C4-2B (cell line): Measurements from ENCODE around the gene RSRC1.

ENCODE experiments used
- H3K27ac ChIP-seq: fragments of 450-650 bp; 2 replicates; pipeline ENCODE4 v1.5.1; 2017
- CTCF ChIP-seq: fragments of 450-650 bp; conservative IDR thresholded peaks from 2 replicates; pipeline ENCODE4 v1.5.1; 2017; ENCODE audit warnings: mild to moderate bottlenecking
- ZFX ChIP-seq: fragments of 450-650 bp; IDR thresholded peaks from 2 replicates; pipeline ENCODE4 v1.6.1; 2017

The RSRC1 gene

GRCh38 chr3:158086361-158086760, 23.5 kb upstream of the RSRC1 start:
- no peak for TF ChIP-seq ZFX
- TF ChIP-seq CTCF: no peak

GRCh38 chr3:158086776-158087175, 23.1 kb upstream of the RSRC1 start:
- no peak for TF ChIP-seq ZFX
- no peak for TF ChIP-seq CTCF
- no peak overlapping the region for H3K27ac ChIP-seq

More at GRCh38 chr3:158086361-158086760, 23.5 kb upstream of the RSRC1 start:
- H3K27ac ChIP-seq: no peak overlapping the region

GRCh38 chr3:158091531-158091930, 18.4 kb upstream of the RSRC1 start:
- H3K27ac ChIP-seq: no peak overlapping the region
- TF ChIP-seq ZFX (no peak), CTCF (peak; percentile 70)

- H3K27ac ChIP-seq: no peak overlapping the region
- no peak for TF ChIP-seq ZFX
- TF ChIP-seq CTCF: no peak
These were observed 16.4 kb upstream of the RSRC1 start for GRCh38 chr3:158093526-158093925.

- no peak for TF ChIP-seq ZFX
- no peak for TF ChIP-seq CTCF
- no peak overlapping the region for H3K27ac ChIP-seq
These were observed 15.4 kb upstream of the RSRC1 start for GRCh38 chr3:158094235-158095110.

GRCh38 chr3:158095111-158095813, 14.6 kb upstream of the RSRC1 start:
- no peak overlapping the region for H3K27ac ChIP-seq
- no peak for TF ChIP-seq ZFX
- TF ChIP-seq CTCF: no peak
